ENCODE measurements around the gene DNM2.

DNA sequence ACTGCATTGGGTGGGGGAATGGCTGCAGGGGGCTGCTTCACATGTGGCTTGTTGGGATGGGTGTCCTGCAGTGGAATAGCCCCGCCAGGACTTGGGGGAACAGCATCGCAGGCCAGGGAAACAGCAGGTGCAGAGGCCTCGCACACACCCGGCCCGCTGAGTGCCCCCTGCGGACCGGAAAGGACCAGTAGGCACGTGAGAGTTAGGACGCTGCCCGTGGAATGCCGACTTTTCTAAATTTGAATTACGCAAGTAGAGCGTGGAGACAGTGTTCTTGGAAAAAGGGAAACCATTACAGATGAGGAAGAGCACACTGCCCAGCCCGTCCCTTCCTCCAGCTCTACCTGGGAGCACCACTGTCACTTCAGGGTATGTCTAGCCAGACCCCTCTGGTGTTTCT, 11.5 kb downstream of the DNM2 start:
- TF ChIP-seq, protein P1, sequence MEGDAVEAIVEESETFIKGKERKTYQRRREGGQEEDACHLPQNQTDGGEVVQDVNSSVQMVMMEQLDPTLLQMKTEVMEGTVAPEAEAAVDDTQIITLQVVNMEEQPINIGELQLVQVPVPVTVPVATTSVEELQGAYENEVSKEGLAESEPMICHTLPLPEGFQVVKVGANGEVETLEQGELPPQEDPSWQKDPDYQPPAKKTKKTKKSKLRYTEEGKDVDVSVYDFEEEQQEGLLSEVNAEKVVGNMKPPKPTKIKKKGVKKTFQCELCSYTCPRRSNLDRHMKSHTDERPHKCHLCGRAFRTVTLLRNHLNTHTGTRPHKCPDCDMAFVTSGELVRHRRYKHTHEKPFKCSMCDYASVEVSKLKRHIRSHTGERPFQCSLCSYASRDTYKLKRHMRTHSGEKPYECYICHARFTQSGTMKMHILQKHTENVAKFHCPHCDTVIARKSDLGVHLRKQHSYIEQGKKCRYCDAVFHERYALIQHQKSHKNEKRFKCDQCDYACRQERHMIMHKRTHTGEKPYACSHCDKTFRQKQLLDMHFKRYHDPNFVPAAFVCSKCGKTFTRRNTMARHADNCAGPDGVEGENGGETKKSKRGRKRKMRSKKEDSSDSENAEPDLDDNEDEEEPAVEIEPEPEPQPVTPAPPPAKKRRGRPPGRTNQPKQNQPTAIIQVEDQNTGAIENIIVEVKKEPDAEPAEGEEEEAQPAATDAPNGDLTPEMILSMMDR (IDR thresholded peaks at IDR 0.05): no peak
- TF ChIP-seq POLR2AphosphoS5 (IDR thresholded peaks at IDR 0.05) (no peak), POLR2A (IDR thresholded peaks at IDR 0.05) (no peak)
